Heart left ventricle (tissue), 16 donors: ENCODE data around the gene REEP5. TPM values are rescaled to one million over a fixed set of nuclear protein-coding genes. Genes with fewer than 3 reads are reported as not detected.

Source experiments
- ATAC-seq, 4 donors: fragments of 200-7000 bp; cut with Tn5 transposase; one replicate each; pipeline ENCODE4 v1.9.1; 2020 to 2022; ENCODE audit warnings: moderate library complexity in 4 of 4, mild to moderate bottlenecking in 3 of 4, moderate number of reproducible peaks in 1 of 4
- DNase-seq, 5 donors: peaks; one replicate each; pipeline ENCODE4 v3.0.0-alpha.2; 2020
- H3K27ac ChIP-seq, 12 donors: fragments of 200-600 bp; sonication (generic) in 4 of 12; one replicate each; pipeline versions ENCODE4 v1.5.0 to v1.8.0; 2016 to 2022; ENCODE audit warnings: mild to moderate bottlenecking in 2 of 12
- H3K27me3 ChIP-seq, 9 donors: fragments of 200-600 bp; sonication (generic) in 2 of 9; one replicate each; pipeline versions ENCODE4 v1.5.1 to v1.8.0; 2016 to 2022; ENCODE audit warnings: mild to moderate bottlenecking in 3 of 9
- H3K36me3 ChIP-seq, 9 donors: fragments of 200-600 bp; sonication (generic) in 2 of 9; one replicate each; pipeline versions ENCODE4 v1.5.0 to v1.8.0; 2018 to 2022; ENCODE audit warnings: mild to moderate bottlenecking in 2 of 9
- H3K4me1 ChIP-seq, 12 donors: fragments of 200-600 bp; sonication (generic) in 4 of 12; one replicate each; pipeline versions ENCODE4 v1.5.0 to v1.8.0; 2016 to 2022; ENCODE audit warnings: mild to moderate bottlenecking in 3 of 12
- H3K4me3 ChIP-seq, 12 donors: fragments of 200-600 bp; sonication (generic) in 4 of 12; one replicate each; pipeline versions ENCODE4 v1.5.0 to v1.8.0; 2017 to 2022; ENCODE audit warnings: mild to moderate bottlenecking in 9 of 12, moderate library complexity in 4 of 12
- H3K9me3 ChIP-seq, 12 donors: fragments of 200-600 bp; sonication (generic) in 4 of 12; one replicate each; pipeline versions ENCODE4 v1.5.0 to v1.8.0; 2016 to 2022; ENCODE audit warnings: mild to moderate bottlenecking in 1 of 12
- CTCF ChIP-seq, 12 donors: fragments of 200-600 bp; sonication (generic) in 4 of 12; IDR thresholded peaks; one replicate each; pipeline versions ENCODE4 v1.5.0 to v1.8.0; 2018 to 2022; ENCODE audit warnings: antibody characterized with exemption in 12 of 12, mild to moderate bottlenecking in 5 of 12
- POLR2A ChIP-seq, 2 donors: fragments of 450-650 bp; IDR thresholded peaks; one replicate each; pipeline ENCODE4 v1.6.1; 2017; ENCODE audit warnings: antibody characterized with exemption in 2 of 2, mild to moderate bottlenecking in 2 of 2, moderate library complexity in 2 of 2
- WGBS, 4 donors: extraction: QIAGEN DNeasy Blood & Tissue Kit in 2 of 4; methylation state at CpG; one replicate each; pipeline versions ENCODE4 v1.1.5 to v1.1.7; 2013 to 2018; 5-methylcytosine and 5-hydroxymethylcytosine counted together
- intact Hi-C, 10 donors: fragments of 100-400 bp; cut with DNase I; formaldehyde crosslinking; loops; one replicate each; pipeline versions ENCODE4 v1.11.1 to v1.14.2; 2022
- polyA plus RNA-seq, 2 donors: library from polyadenylated mRNA; stranded (reverse); fragments of 200-250 nt; gene quantifications; one replicate each; pipeline ENCODE4 v1.2.3, GENCODE V29; 2013
- total RNA-seq, 9 donors: library from RNA; depleted of rRNA in 2 of 9; stranded (reverse); fragments of >200 nt in 2 of 9; fragmentation: NEBNext Ultra II Directional in 3 of 9; extraction: Animal tissue kit (Norgen Biotek cat#: 25700) in 3 of 9; gene quantifications; one replicate each; pipeline versions ENCODE4 v1.1.0 to v1.2.4, GENCODE V29; 2016 to 2023
- donor health status: ischemic (EF 13 %, LVEDD 7.1; RV severe dilation, severe dysfunction).
- donor health status: healthy with polysubstance abuse.
- donor health status: DM: no; HTN: yes; CAD: no.
- donor health status: DM: no; HTN: no; CAD: no.
- donor health status: ischemic (EF 25% LVEDD 6.9; RV normal size, moderate dysfunction).
- donor health status: ischemic (EF 25% LVEDD 5.7; RV mildly dilated, moderate dysfunction).
- donor health status: healthy.
- donor health status: DM: yes; HTN: yes; CAD: no.
- donor health status: ischemic (EF 35%, LVEDD 5.7; RV mildly dilated, moderate dysfunction).
- donor health status: nonischemic (EF 11% LVEDD 7.7; RV severe dilation, severe dysfunction).
- donor health status: DM: yes; HTN: yes; CAD: no.
- donor health status: PGD.
- donor health status: ischemic (EF 29% LVEDD 5.4; RV normal size, mild dysfunction).
- donor health status: nonischemic (EF 23%, LVEDD 6.1; RV moderate dilation, normal function).

The REEP5 gene
- total and polyA plus RNA-seq, 11 donors = 93.5 to 187 (median 133) TPM

GRCh38 chr5:112933105-112933504, 11.1 kb upstream of the REEP5 start:
- intact Hi-C loops = no loop called here
- H3K27ac ChIP-seq = no peak overlapping the region

GRCh38 chr5:112931473-112931872, 9.4 kb upstream of the REEP5 start:
- Histone ChIP-seq H3K27me3 (no peaks in the 10 kb centered on the region), H3K4me3 (no peak overlapping the region), H3K27ac (no peak overlapping the region), H3K4me1 (peaks cover 0 to 39% (median 0%) of the 10 kb centered on the region in 12 donors), H3K36me3 (no peaks in the 10 kb centered on the region), H3K9me3 (no peaks in the 10 kb centered on the region)
- TF ChIP-seq POLR2A (IDR thresholded peaks at IDR 0.05) (no peak), CTCF (IDR thresholded peaks at IDR 0.05) (no peak)
- ATAC-seq (peak; percentile 37 to 84 (median 53)), DNase-seq (no peak)
- intact Hi-C loops = no loop called here
- WGBS, 4 donors = 20 to 31% (median 27%) methylated on average over 2 of the region's 2 CpGs

More at GRCh38 chr5:112933105-112933504, 11.1 kb upstream of the REEP5 start:
- WGBS, 4 donors = 79 to 92% (median 85%) methylated on average over 1 of the region's 1 CpG
- Histone ChIP-seq H3K27me3 (no peaks in the 10 kb centered on the region), H3K4me1 (peaks cover 0 to 33% (median 0%) of the 10 kb centered on the region in 12 donors), H3K36me3 (no peaks in the 10 kb centered on the region), H3K4me3 (no peak overlapping the region), H3K9me3 (no peaks in the 10 kb centered on the region)
- TF ChIP-seq CTCF (IDR thresholded peaks at IDR 0.05) = no peak
- TF ChIP-seq POLR2A (IDR thresholded peaks at IDR 0.05) = no peak
- ATAC-seq (no peak), DNase-seq (no peak)

GRCh38 chr5:112930082-112930344, 8.0 kb upstream of the REEP5 start:
- 70 to 92% (median 84%) methylated on average over 1 of the region's 1 CpG for WGBS, 4 donors
- ATAC-seq (peak in 1 of 4 donors; percentile 16), DNase-seq (no peak)
- H3K27ac ChIP-seq = peak overlapping the region in 1 of 12 donors; percentile 39
- peaks cover 0 to 39% (median 0%) of the 10 kb centered on the region in 12 donors for H3K4me1 ChIP-seq
- no peaks in the 10 kb centered on the region for H3K9me3 ChIP-seq
- intact Hi-C loops = no loop called here
- no peaks in the 10 kb centered on the region for H3K36me3 ChIP-seq
- H3K27me3 ChIP-seq = no peaks in the 10 kb centered on the region
- TF ChIP-seq POLR2A (IDR thresholded peaks at IDR 0.05) (no peak), CTCF (IDR thresholded peaks at IDR 0.05) (no peak)
- no peak overlapping the region for H3K4me3 ChIP-seq

- no peak for TF ChIP-seq CTCF (IDR thresholded peaks at IDR 0.05)
- TF ChIP-seq POLR2A (IDR thresholded peaks at IDR 0.05) = no peak
- Histone ChIP-seq H3K4me3 (no peak overlapping the region), H3K36me3 (no peaks in the 10 kb centered on the region), H3K4me1 (peaks cover 0 to 38% (median 0%) of the 10 kb centered on the region in 12 donors), H3K27me3 (no peaks in the 10 kb centered on the region), H3K9me3 (no peaks in the 10 kb centered on the region), H3K27ac (peak overlapping the region in 1 of 12 donors; percentile 39)
- DNase-seq (no peak), ATAC-seq (no peak)
- WGBS, 4 donors = 89 to 93% (median 90%) methylated on average over 4 of the region's 4 CpGs
- intact Hi-C loops = loop anchor here in 4 of 10 donors (5.0 to 10.0 kb wide), 4 partner anchors 33 to 375 kb away; partner anchors contain the start of genes DCP2 (in 1 of the 4) and SRP19 (in 1 of the 4)
Measured at GRCh38 chr5:112929336-112930081, 7.5 kb upstream of the REEP5 start.
